Neural cell (in vitro differentiated cells): Measurements from ENCODE around the gene ZFP42. TPM values are rescaled to one million over a fixed set of nuclear protein-coding genes. Genes with fewer than 3 reads are reported as not detected.

ENCODE experiments used
- H2AFZ ChIP-seq: fragments of 200-600, 300-800 bp; sonication (generic), shearing (Covaris generic); 2 replicates; pipeline ENCODE4 v1.6.0; 2014; ENCODE audit warnings: low read depth, mild to moderate bottlenecking, antibody characterized with exemption, low read length, moderate library complexity
- H3F3A ChIP-seq: fragments of 200-600 bp; shearing (Covaris generic); 2 replicates; pipeline ENCODE4 v1.6.1; 2016; ENCODE audit warnings: mild to moderate bottlenecking, moderate library complexity, mixed read lengths, antibody characterized with exemption, low read length; ENCODE audit not compliant: insufficient read depth, poor library complexity, severe bottlenecking
- H3K27ac ChIP-seq: fragments of 200-600, 300-800 bp; sonication (generic), shearing (Covaris generic); 2 replicates; pipeline ENCODE4 v1.5.1; 2014; ENCODE audit warnings: mild to moderate bottlenecking, low read length, moderate library complexity
- H3K27me3 ChIP-seq: fragments of 300-800, 200-600 bp; sonication (generic), shearing (Covaris generic); 2 replicates; pipeline ENCODE4 v1.6.0; 2014; ENCODE audit warnings: mild to moderate bottlenecking, low read depth, low read length, moderate library complexity; ENCODE audit not compliant: insufficient read depth
- H3K36me3 ChIP-seq: fragments of 300-800, 200-600 bp; sonication (generic), shearing (Covaris generic); 2 replicates; pipeline ENCODE4 v1.5.1; 2014; ENCODE audit warnings: mild to moderate bottlenecking, antibody characterized with exemption, low read length, moderate library complexity; ENCODE audit not compliant: insufficient read depth
- H3K4me2 ChIP-seq: fragments of 300-800, 200-600 bp; sonication (generic), shearing (Covaris generic); 2 replicates; pipeline ENCODE4 v1.6.0; 2014; ENCODE audit warnings: mild to moderate bottlenecking, low read length
- H3K4me3 ChIP-seq: fragments of 300-800, 200-600 bp; sonication (generic), shearing (Covaris generic); 2 replicates; pipeline ENCODE4 v1.5.1; 2014; ENCODE audit warnings: mild to moderate bottlenecking, low read length, moderate library complexity
- H3K79me2 ChIP-seq: fragments of 200-600 bp; shearing (Covaris generic); replicated peaks from 2 replicates; pipeline ENCODE4 v1.6.0; 2014; ENCODE audit warnings: mild to moderate bottlenecking, low read length, moderate library complexity; ENCODE audit not compliant: insufficient read depth
- H3K9ac ChIP-seq: fragments of 300-800, 200-600 bp; sonication (generic), shearing (Covaris generic); 2 replicates; pipeline ENCODE4 v1.6.1; 2016; ENCODE audit warnings: mild to moderate bottlenecking, low read length, mixed read lengths
- H3K9me2 ChIP-seq: fragments of 200-600 bp; shearing (Covaris generic); 2 replicates; pipeline ENCODE4 v1.6.1; 2016; ENCODE audit warnings: mild to moderate bottlenecking, low read length, mixed read lengths; ENCODE audit not compliant: insufficient read depth
- H3K9me3 ChIP-seq: fragments of 200-600, 300-800 bp; sonication (generic), shearing (Covaris generic); 2 replicates; pipeline ENCODE4 v1.6.1; 2016; ENCODE audit warnings: mild to moderate bottlenecking, mixed run types, low read length, moderate library complexity, mixed read lengths
- H4K20me1 ChIP-seq: fragments of 200-600 bp; shearing (Covaris generic); 2 replicates; pipeline ENCODE4 v1.6.1; 2016; ENCODE audit warnings: mild to moderate bottlenecking, mixed run types; ENCODE audit not compliant: insufficient read depth
- CTCF ChIP-seq: fragments of 450-650 bp; IDR thresholded peaks from 2 replicates; pipeline ENCODE4 v1.5.1; 2014; ENCODE audit warnings: antibody characterized with exemption, mild to moderate bottlenecking, moderate library complexity; ENCODE audit not compliant: poor library complexity, severe bottlenecking
- EP300 ChIP-seq: fragments of 450-650 bp; conservative IDR thresholded peaks from 2 replicates; pipeline ENCODE4 v1.6.1; 2014; ENCODE audit warnings: antibody characterized with exemption, mild to moderate bottlenecking, moderate library complexity; ENCODE audit not compliant: poor library complexity, severe bottlenecking
- EZH2 ChIP-seq: fragments of 200-600, 300-800 bp; shearing (Covaris generic), sonication (generic); IDR thresholded peaks from 2 replicates; pipeline ENCODE4 v1.6.1; 2014; ENCODE audit warnings: antibody characterized with exemption, low read length, borderline replicate concordance, mild to moderate bottlenecking; ENCODE audit not compliant: insufficient read depth, poor library complexity, severe bottlenecking
- MXI1 ChIP-seq: fragments of 450-650 bp; conservative IDR thresholded peaks from 2 replicates; pipeline ENCODE4 v1.6.1; 2014; ENCODE audit warnings: antibody characterized with exemption, mild to moderate bottlenecking; ENCODE audit not compliant: poor library complexity, severe bottlenecking
- POLR2AphosphoS5 ChIP-seq: IDR thresholded peaks from 2 replicates; pipeline ENCODE4 v1.6.1; 2012
- RAD21 ChIP-seq: fragments of 450-650 bp; conservative IDR thresholded peaks from 2 replicates; pipeline ENCODE4 v1.6.1; 2014; ENCODE audit warnings: antibody characterized with exemption, mild to moderate bottlenecking, moderate library complexity
- REST ChIP-seq: IDR thresholded peaks from 2 replicates; pipeline ENCODE4 v1.6.1; 2012; ENCODE audit warnings: borderline replicate concordance
- SMC3 ChIP-seq: fragments of 450-650 bp; conservative IDR thresholded peaks from 2 replicates; pipeline ENCODE4 v1.6.1; 2014; ENCODE audit warnings: antibody characterized with exemption, mild to moderate bottlenecking, moderate library complexity; ENCODE audit not compliant: poor library complexity
- TAF1 ChIP-seq: IDR thresholded peaks from 2 replicates; pipeline ENCODE4 v1.6.1; 2012; ENCODE audit warnings: low read depth
- polyA plus RNA-seq: library from polyadenylated mRNA; depleted of rRNA; stranded (reverse); fragments of >200 nt; gene quantifications from 2 replicates; pipeline ENCODE4 v1.2.3, GENCODE V29; 2014

Gene ZFP42
- polyA plus RNA-seq, 1 donor from 2014 or later = not detected

GRCh38 chr4:188012426-188012945 lies 16.9 kb downstream of the ZFP42 start:
- Histone ChIP-seq H3K9me2 (no peaks in the 10 kb centered on the region), H3K79me2 (no peaks in the 10 kb centered on the region), H4K20me1 (no peaks in the 10 kb centered on the region), H3K4me2 (no peak overlapping the region), H3K36me3 (no peaks in the 10 kb centered on the region), H3K4me3 (no peak overlapping the region), H3K27me3 (no peaks in the 10 kb centered on the region), H3K9ac (no peak overlapping the region), H3K27ac (no peak overlapping the region), H2AFZ (no peak overlapping the region), H3K9me3 (no peaks in the 10 kb centered on the region), H3F3A (no peaks in the 10 kb centered on the region)
- no peak for TF ChIP-seq RAD21

- no peaks in the 10 kb centered on the region for H3K9me3 ChIP-seq
- no peaks in the 10 kb centered on the region for H3K27me3 ChIP-seq
- H2AFZ ChIP-seq = no peak overlapping the region
- no peak overlapping the region for H3K27ac ChIP-seq
- H3K4me2 ChIP-seq = no peak overlapping the region
- TF ChIP-seq MXI1 = no peak
- no peak for TF ChIP-seq EP300
- no peak for TF ChIP-seq SMC3
- no peak for TF ChIP-seq POLR2AphosphoS5
- TF ChIP-seq EZH2 = no peak
- TF ChIP-seq RAD21 = no peak
- TF ChIP-seq TAF1 = no peak
- TF ChIP-seq CTCF = no peak
- no peak for TF ChIP-seq REST
- no peaks in the 10 kb centered on the region for H4K20me1 ChIP-seq
- H3F3A ChIP-seq = no peaks in the 10 kb centered on the region
- no peak overlapping the region for H3K9ac ChIP-seq
- no peak overlapping the region for H3K4me3 ChIP-seq
- H3K36me3 ChIP-seq = no peaks in the 10 kb centered on the region
- no peaks in the 10 kb centered on the region for H3K79me2 ChIP-seq
- no peaks in the 10 kb centered on the region for H3K9me2 ChIP-seq
These were observed 19.7 kb downstream of the ZFP42 start for GRCh38 chr4:188015025-188015940.
